SW480 (cell line): ENCODE results near the gene ANKRD50.

Experiments
- DNase-seq: peaks from one replicate; pipeline ENCODE4 v3.0.0-alpha.2; 2016; ENCODE audit warnings: low spot score

Gene ANKRD50

GRCh38 chr4:124710015-124710741, 2.4 kb downstream of the ANKRD50 start:
- DNase-seq = no peak

- DNase-seq = no peak
Measured at GRCh38 chr4:124708517-124709300, 3.8 kb downstream of the ANKRD50 start.

GRCh38 chr4:124705393-124705792, 7.1 kb downstream of the ANKRD50 start:
- DNase-seq = no peak

- DNase-seq = no peak
Measured at GRCh38 chr4:124703154-124703553, 9.4 kb downstream of the ANKRD50 start.

GRCh38 chr4:124697441-124697840, 15.1 kb downstream of the ANKRD50 start:
- no peak for DNase-seq

- DNase-seq = no peak
Measured at GRCh38 chr4:124696182-124696581, 16.4 kb downstream of the ANKRD50 start.

- DNase-seq = no peak
Measured at GRCh38 chr4:124694946-124695598, 17.5 kb downstream of the ANKRD50 start.

- no peak for DNase-seq
Measured at GRCh38 chr4:124694306-124694705, 18.2 kb downstream of the ANKRD50 start.

GRCh38 chr4:124691801-124692200, 20.7 kb downstream of the ANKRD50 start:
- no peak for DNase-seq

- DNase-seq = no peak
Measured at GRCh38 chr4:124686279-124686678, 26.3 kb downstream of the ANKRD50 start.

- DNase-seq = peak; percentile 31
Measured at GRCh38 chr4:124685851-124686250, 26.7 kb downstream of the ANKRD50 start.

GRCh38 chr4:124684301-124684700, 28.2 kb downstream of the ANKRD50 start:
- DNase-seq = no peak

- no peak for DNase-seq
Measured at GRCh38 chr4:124682384-124682783, 30.1 kb downstream of the ANKRD50 start.

- DNase-seq = no peak
Measured at GRCh38 chr4:124666496-124666895, 46.0 kb downstream of the ANKRD50 start.

GRCh38 chr4:124658795-124659194, 53.7 kb downstream of the ANKRD50 start:
- no peak for DNase-seq

- no peak for DNase-seq
Measured at GRCh38 chr4:124650614-124651013, 61.9 kb downstream of the ANKRD50 start.

GRCh38 chr4:124647599-124647998, 64.9 kb downstream of the ANKRD50 start:
- no peak for DNase-seq

- no peak for DNase-seq
Measured at GRCh38 chr4:124644621-124645020, 67.9 kb downstream of the ANKRD50 start.

- no peak for DNase-seq
Measured at GRCh38 chr4:124642846-124643245, 69.7 kb downstream of the ANKRD50 start.

- no peak for DNase-seq
Measured at GRCh38 chr4:124641715-124642381, 70.7 kb downstream of the ANKRD50 start.

- DNase-seq = no peak
Measured at GRCh38 chr4:124640022-124640730, 72.4 kb downstream of the ANKRD50 start.

- no peak for DNase-seq
Measured at GRCh38 chr4:124637321-124637720, 75.2 kb downstream of the ANKRD50 start.
